ENCODE data around the gene ARPC5L.
"Not testable (repeated sequence)": the region's sequence is repeated elsewhere in the genome, so short reads cannot be mapped to it uniquely, and the experiment has no call there.

GRCh38 chr9:124846467-124846866 lies 15.5 kb upstream of the ARPC5L start:
- TF ChIP-seq CTCF (conservative IDR thresholded peaks at IDR 0.05; ENCODE audit: low read length); EZH2phosphoT487 (IDR thresholded peaks at IDR 0.05; ENCODE audit: borderline replicate concordance): not testable (repeated sequence)

All from Loucy (cell line).